GM12891 (cell line): Measurements from ENCODE around the gene L3MBTL3.
A peak's percentile ranks its signal among the peaks of the same experiment; 100 is the strongest.
"Not testable (repeated sequence)": the region's sequence is repeated elsewhere in the genome, so short reads cannot be mapped to it uniquely, and the experiment has no call there.

Source experiments
- DNase-seq: peaks from one replicate; pipeline ENCODE4 v3.0.0; 2011; ENCODE audit warnings: low spot score; ENCODE audit not compliant: insufficient read length
- FAIRE-seq: peaks from 2 replicates; lab custom pipeline; 2011; peaks lifted over from hg19 to GRCh38; lab: Jason Lieb, UNC
- PAX5 ChIP-seq: IDR thresholded peaks from 2 replicates; pipeline ENCODE4 v1.6.1; 2011; ENCODE audit warnings: low read length, moderate library complexity, mild to moderate bottlenecking; ENCODE audit not compliant: insufficient read depth, severe bottlenecking
- POLR2A ChIP-seq: IDR thresholded peaks from 2 replicates; pipeline ENCODE4 v1.6.1; 2011; ENCODE audit warnings: low read depth, low read length, control low read depth
- POLR2AphosphoS5 ChIP-seq: IDR thresholded peaks from 2 replicates; pipeline ENCODE4 v1.6.1; 2011; ENCODE audit warnings: low read depth, low read length, control low read depth
- POU2F2 ChIP-seq: IDR thresholded peaks from 2 replicates; pipeline ENCODE4 v1.6.1; 2011; ENCODE audit warnings: low read depth, mild to moderate bottlenecking, control low read depth, low read length, moderate library complexity
- SPI1 ChIP-seq: IDR thresholded peaks from 2 replicates; pipeline ENCODE4 v1.6.1; 2011; ENCODE audit warnings: low read depth, low read length, control low read depth
- TAF1 ChIP-seq: IDR thresholded peaks from 2 replicates; pipeline ENCODE4 v1.6.1; 2011; ENCODE audit warnings: low read depth, low read length, control low read depth

Gene L3MBTL3

DNA sequence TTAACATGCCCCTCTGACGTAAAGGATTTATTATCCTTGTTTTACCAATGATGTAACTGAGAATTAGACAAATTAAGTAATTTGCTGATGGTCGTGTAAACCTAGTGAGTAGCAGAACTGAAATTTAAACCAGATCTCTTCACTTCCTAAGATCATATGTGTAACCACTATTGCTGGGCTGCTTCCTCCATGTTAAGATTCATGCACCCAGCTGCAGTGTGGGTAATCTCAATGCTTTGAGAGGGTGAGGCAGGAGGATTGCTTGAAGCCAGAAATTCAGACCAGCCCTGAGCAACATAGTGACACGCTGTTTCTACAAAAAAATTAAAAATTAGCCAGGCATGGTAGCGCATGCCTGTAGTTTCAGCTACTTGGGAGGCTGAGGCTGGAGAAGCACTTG lies 97.9 kb downstream of the L3MBTL3 start:
- no peak for TF ChIP-seq POLR2AphosphoS5
- TF ChIP-seq POU2F2: no peak
- TF ChIP-seq SPI1: peak; percentile 45
- FAIRE-seq (peak; percentile 41), DNase-seq (no peak)

DNA sequence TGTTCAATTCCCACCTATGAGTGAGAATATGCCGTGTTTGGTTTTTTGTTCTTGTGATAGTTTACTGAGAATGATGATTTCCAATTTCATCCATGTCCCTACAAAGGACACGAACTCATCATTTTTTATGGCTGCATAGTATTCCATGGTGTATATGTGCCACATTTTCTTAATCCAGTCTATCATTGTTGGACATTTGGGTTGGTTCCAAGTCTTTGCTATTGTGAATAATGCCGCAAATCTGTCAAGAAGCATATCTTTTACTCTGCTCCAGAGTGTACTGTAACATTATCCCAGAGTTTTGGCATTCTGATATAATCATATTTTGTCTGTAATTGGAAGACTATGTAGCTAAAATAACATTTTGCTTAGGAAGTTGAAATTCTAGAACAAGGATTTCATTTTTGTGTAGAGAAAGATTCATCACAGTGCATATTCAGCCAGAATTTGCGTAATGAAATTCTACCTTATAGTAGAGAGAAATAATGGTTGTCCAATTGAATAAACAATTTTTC lies 98.9 kb downstream of the L3MBTL3 start:
- not testable (repeated sequence) for DNase-seq
- peak; percentile 50 for FAIRE-seq

DNA sequence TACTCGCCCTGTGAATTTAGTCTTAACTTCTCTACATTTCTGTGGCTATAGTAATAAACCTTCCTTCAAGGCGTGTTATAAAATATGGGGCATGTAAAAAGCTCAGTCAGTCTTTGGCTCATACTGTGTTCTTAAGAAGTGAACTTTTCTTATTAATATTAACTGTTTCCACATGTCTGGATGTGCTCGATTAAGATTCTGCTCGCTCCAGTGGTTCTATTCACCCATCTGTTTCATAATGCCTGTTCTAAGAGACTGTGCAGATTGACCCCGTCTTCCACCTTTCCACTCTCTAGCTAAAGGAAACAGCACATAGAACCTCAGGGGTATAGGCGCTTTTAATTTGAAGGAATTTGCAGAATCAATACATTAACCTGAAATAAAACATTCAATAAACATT lies 99.9 kb downstream of the L3MBTL3 start:
- FAIRE-seq: peak; percentile 50

DNA sequence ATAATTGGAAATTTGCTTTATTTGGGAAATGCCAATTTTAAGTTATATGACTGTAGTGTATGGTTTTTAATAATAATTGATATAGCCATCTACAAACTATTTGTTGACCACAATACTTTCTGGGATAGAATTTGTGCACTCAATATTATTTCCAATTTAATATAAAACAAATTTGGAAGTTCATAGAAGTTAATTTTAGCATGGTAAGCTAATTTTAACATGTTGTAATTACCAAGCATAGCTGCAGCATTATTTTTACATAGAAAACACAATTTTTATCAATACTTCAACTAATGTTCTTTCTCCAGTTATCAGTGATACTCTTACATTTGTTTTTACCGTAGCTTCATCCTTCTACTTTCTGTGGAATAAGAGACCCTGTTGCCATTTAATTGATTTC lies 100.8 kb downstream of the L3MBTL3 start:
- FAIRE-seq (no peak), DNase-seq (no peak)
- TF ChIP-seq POLR2A (no peak), POLR2AphosphoS5 (no peak), PAX5 (no peak), SPI1 (no peak), TAF1 (no peak), POU2F2 (no peak)

More for the DNA sequence above, 99.9 kb downstream of the L3MBTL3 start:
- TF ChIP-seq TAF1: no peak
- no peak for TF ChIP-seq SPI1
- TF ChIP-seq POU2F2: no peak
- no peak for TF ChIP-seq PAX5
- TF ChIP-seq POLR2A: no peak
- no peak for TF ChIP-seq POLR2AphosphoS5
- no peak for DNase-seq

DNA sequence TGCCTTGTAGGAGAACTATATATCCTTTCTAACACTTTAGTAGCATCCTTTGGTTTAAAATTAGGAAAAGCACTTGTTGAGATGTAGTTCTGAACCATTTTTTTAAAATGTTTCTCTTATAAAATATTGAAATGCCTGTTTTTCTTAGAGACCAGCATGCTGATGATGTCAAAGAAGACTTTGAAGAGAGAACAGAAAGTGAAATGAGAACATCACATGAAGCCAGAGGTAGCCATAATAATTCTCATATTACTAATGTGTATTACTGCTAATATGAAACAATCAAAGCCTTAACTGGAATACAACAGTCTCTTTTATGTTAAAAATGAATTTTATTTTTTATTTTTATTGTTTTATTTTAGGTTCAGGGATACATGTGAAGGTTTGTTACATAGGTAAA lies 102.3 kb downstream of the L3MBTL3 start:
- no peak for DNase-seq
- FAIRE-seq: no peak
- TF ChIP-seq SPI1 (no peak), TAF1 (no peak), POLR2A (no peak), PAX5 (no peak), POLR2AphosphoS5 (no peak), POU2F2 (no peak)

DNA sequence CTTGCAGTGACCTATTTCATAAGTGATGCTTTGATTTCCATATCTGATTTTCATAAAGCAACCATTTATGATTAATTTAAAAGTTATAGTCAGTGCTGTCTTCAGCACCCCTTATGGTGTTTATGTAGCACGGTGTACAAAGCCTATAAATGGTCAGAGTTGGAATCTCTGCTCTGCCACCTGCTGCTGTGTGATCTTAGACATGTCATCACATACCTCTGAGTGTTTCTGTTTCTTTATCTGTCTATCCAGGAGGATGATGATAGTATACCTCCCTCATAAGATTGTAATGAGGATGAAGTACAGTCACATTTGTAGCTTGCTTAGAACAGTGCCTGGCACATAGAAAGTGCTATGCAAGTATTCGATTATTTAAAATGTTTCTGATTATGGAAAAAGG lies 103.9 kb downstream of the L3MBTL3 start:
- no peak for FAIRE-seq
- TF ChIP-seq POLR2A (no peak), SPI1 (no peak), TAF1 (no peak)
- DNase-seq: no peak

DNA sequence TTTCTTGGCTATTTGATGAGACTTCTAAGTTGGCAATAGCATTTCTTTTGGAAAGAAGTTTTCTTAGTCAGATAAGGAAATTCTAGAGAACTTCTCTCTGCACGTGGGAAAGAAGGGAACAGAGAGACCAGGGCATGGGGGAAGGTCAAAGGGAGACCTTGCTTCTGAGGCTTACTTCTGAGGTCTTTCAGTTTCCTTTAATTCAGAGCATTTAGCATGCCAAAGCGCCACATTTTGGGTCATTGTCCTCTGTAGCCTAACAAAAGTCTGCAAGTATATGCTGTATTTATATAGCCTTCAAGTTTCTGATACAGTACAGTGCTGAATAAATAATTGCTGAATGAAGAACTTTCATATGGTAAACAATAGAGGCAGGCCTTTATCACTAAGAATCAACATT lies 108.8 kb downstream of the L3MBTL3 start:
- TF ChIP-seq SPI1 (no peak), PAX5 (no peak), POLR2AphosphoS5 (no peak), POU2F2 (no peak), POLR2A (no peak), TAF1 (no peak)
- FAIRE-seq (no peak), DNase-seq (no peak)

DNA sequence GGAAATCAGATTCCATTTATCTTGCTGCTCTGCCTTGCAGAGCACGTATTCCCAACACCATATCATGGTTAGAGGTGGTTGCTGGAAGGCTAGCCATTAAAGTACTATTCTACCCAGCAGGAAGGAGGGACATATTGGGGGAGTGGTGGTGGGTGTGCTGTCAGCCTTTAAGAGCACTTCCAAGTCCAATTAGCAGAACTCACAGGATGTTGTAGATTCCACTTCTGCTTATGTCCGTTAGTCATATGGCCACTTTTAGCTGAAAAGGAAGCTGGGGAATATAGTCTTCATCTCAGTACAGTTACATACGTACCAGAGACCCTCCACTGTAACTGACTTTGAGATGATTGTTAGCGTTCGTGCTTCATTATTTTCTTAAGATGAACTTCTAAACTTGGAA lies 109.9 kb downstream of the L3MBTL3 start:
- TF ChIP-seq PAX5: no peak
- no peak for TF ChIP-seq SPI1
- no peak for TF ChIP-seq POU2F2
- no peak for TF ChIP-seq POLR2AphosphoS5
- TF ChIP-seq POLR2A: no peak
- no peak for TF ChIP-seq TAF1
- FAIRE-seq (no peak), DNase-seq (no peak)

DNA sequence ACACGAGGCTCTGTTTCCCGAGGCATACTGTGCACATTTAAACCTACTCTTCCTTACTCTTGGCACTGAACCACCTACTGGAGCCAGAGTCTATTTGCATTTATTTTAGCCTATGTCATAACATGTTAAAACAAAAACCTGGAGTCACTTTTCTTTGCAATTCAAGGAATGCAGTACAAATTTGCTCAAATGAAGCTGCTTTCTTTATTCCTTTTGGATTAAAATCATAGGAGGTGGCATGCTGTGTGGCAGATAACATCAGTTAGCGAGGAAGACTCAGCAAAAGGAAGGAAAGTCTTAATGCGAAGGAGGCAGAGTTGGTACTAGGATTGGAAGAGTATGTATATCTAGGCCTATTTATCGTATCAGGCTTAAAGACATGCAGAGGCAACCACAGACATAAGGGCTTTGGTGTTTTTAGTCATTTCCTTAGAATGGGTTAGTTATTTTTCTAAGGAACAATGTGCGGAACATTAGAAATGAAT lies 111.4 kb downstream of the L3MBTL3 start:
- DNase-seq (no peak), FAIRE-seq (peak; percentile 47)
- TF ChIP-seq PAX5: no peak
- no peak for TF ChIP-seq POLR2AphosphoS5
- no peak for TF ChIP-seq TAF1
- TF ChIP-seq SPI1: no peak
- TF ChIP-seq POLR2A: no peak
- TF ChIP-seq POU2F2: no peak

DNA sequence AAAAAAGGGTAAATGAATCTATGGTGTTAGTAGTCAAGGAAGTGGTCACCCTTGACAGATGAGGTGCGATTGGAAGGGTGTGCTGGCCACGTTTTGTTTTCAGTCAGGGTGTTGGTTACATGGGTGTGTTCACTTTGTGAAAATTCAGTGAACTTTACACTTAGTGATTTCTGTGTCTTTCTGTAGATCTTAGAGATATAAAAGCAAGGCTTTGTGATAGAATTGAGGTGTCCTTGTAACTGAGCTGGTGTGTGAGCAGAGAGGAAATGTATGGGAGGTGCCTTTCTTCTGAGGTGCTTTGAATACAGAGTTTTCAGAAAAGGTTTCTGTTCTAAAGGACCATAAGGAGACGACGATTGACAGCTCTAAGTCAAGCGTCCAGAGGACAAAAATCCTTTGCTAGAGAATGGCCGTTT lies 113.9 kb downstream of the L3MBTL3 start:
- FAIRE-seq (peak; percentile 81), DNase-seq (no peak)
- TF ChIP-seq PAX5 (no peak), POU2F2 (no peak), TAF1 (no peak), SPI1 (no peak), POLR2A (no peak), POLR2AphosphoS5 (no peak)

DNA sequence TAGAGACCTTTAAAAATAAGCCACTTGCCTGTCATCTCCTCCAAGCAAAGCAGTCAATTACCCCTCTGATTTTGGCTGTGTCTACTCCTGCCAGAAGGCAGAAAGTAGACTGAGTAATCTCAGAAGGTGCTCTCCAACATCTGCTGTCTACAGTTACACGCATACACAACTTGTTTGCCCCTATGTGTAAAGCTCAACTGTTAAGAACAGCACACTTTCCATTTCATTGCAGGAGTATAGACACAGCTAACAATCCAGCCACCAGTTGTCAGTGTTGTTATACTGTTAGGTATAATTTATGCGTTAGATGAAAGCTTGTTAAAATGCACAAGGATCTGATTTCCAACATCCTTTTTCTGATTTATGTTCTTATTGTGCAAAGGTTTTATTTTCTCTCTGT lies 116.2 kb downstream of the L3MBTL3 start:
- no peak for DNase-seq
- FAIRE-seq: peak; percentile 9
- TF ChIP-seq SPI1 (no peak), TAF1 (no peak)
